ENCODE results near the gene BANK1.
"Not testable (repeated sequence)": the region's sequence is repeated elsewhere in the genome, so short reads cannot be mapped to it uniquely, and the experiment has no call there.

Gene BANK1

GRCh38 chr4:101888472-101888871 is 97.9 kb downstream of the BANK1 start:
- H3K4me3 ChIP-seq (ENCODE audit: low read length) = no peak overlapping the region
- H3K4me1 ChIP-seq (ENCODE audit: control insufficient read depth, insufficient read depth, low read length) = no peaks in the 10 kb centered on the region
- no peak overlapping the region for H3K4me2 ChIP-seq (ENCODE audit: low read length)
- no peak overlapping the region for H3K9ac ChIP-seq (ENCODE audit: low read depth, low read length)
- no peaks in the 10 kb centered on the region for H3K9me3 ChIP-seq (replicated peaks; ENCODE audit: low read length)
- H3K27me3 ChIP-seq (ENCODE audit: control insufficient read depth, insufficient read depth, low read length) = no peaks in the 10 kb centered on the region
- H3K36me3 ChIP-seq (ENCODE audit: insufficient read depth, low read length) = no peaks in the 10 kb centered on the region

GRCh38 chr4:101905527-101905926 is 115.0 kb downstream of the BANK1 start:
- H3K9ac ChIP-seq (ENCODE audit: low read depth, low read length); H3K4me2 ChIP-seq (ENCODE audit: low read length); H3K36me3 ChIP-seq (ENCODE audit: insufficient read depth, low read length); H3K9me3 ChIP-seq (replicated peaks; ENCODE audit: low read length); H3K4me1 ChIP-seq (ENCODE audit: control insufficient read depth, insufficient read depth, low read length); H3K4me3 ChIP-seq (ENCODE audit: low read length); H3K27me3 ChIP-seq (ENCODE audit: control insufficient read depth, insufficient read depth, low read length): not testable (repeated sequence)

GRCh38 chr4:101910786-101911373 is 120.3 kb downstream of the BANK1 start:
- H3K9me3 ChIP-seq (replicated peaks; ENCODE audit: low read length) = no peaks in the 10 kb centered on the region
- H3K4me1 ChIP-seq (ENCODE audit: control insufficient read depth, insufficient read depth, low read length) = no peaks in the 10 kb centered on the region
- no peaks in the 10 kb centered on the region for H3K36me3 ChIP-seq (ENCODE audit: insufficient read depth, low read length)
- H3K9ac ChIP-seq (ENCODE audit: low read depth, low read length) = no peak overlapping the region
- no peaks in the 10 kb centered on the region for H3K27me3 ChIP-seq (ENCODE audit: control insufficient read depth, insufficient read depth, low read length)
- no peak overlapping the region for H3K4me2 ChIP-seq (ENCODE audit: low read length)
- no peak overlapping the region for H3K4me3 ChIP-seq (ENCODE audit: low read length)

GRCh38 chr4:101911616-101912015 is 121.1 kb downstream of the BANK1 start:
- Histone ChIP-seq H3K4me3 (ENCODE audit: low read length) (no peak overlapping the region), H3K9ac (ENCODE audit: low read depth, low read length) (no peak overlapping the region), H3K4me2 (ENCODE audit: low read length) (no peak overlapping the region), H3K4me1 (ENCODE audit: control insufficient read depth, insufficient read depth, low read length) (no peaks in the 10 kb centered on the region), H3K27me3 (ENCODE audit: control insufficient read depth, insufficient read depth, low read length) (no peaks in the 10 kb centered on the region), H3K9me3 (replicated peaks; ENCODE audit: low read length) (no peaks in the 10 kb centered on the region), H3K36me3 (ENCODE audit: insufficient read depth, low read length) (no peaks in the 10 kb centered on the region)

GRCh38 chr4:101914761-101915160 is 124.2 kb downstream of the BANK1 start:
- no peak overlapping the region for H3K4me2 ChIP-seq (ENCODE audit: low read length)
- H3K4me3 ChIP-seq (ENCODE audit: low read length) = no peak overlapping the region
- no peaks in the 10 kb centered on the region for H3K9me3 ChIP-seq (replicated peaks; ENCODE audit: low read length)
- no peaks in the 10 kb centered on the region for H3K36me3 ChIP-seq (ENCODE audit: insufficient read depth, low read length)
- no peaks in the 10 kb centered on the region for H3K27me3 ChIP-seq (ENCODE audit: control insufficient read depth, insufficient read depth, low read length)
- H3K9ac ChIP-seq (ENCODE audit: low read depth, low read length) = no peak overlapping the region
- no peaks in the 10 kb centered on the region for H3K4me1 ChIP-seq (ENCODE audit: control insufficient read depth, insufficient read depth, low read length)

GRCh38 chr4:101919373-101919977 is 128.9 kb downstream of the BANK1 start:
- Histone ChIP-seq H3K4me1 (ENCODE audit: control insufficient read depth, insufficient read depth, low read length) (no peaks in the 10 kb centered on the region), H3K9ac (ENCODE audit: low read depth, low read length) (no peak overlapping the region), H3K27me3 (ENCODE audit: control insufficient read depth, insufficient read depth, low read length) (no peaks in the 10 kb centered on the region), H3K4me3 (ENCODE audit: low read length) (no peak overlapping the region), H3K36me3 (ENCODE audit: insufficient read depth, low read length) (no peaks in the 10 kb centered on the region), H3K9me3 (replicated peaks; ENCODE audit: low read length) (no peaks in the 10 kb centered on the region), H3K4me2 (ENCODE audit: low read length) (no peak overlapping the region)

- Histone ChIP-seq H3K9ac (ENCODE audit: low read depth, low read length) (no peak overlapping the region), H3K4me3 (ENCODE audit: low read length) (no peak overlapping the region), H3K4me1 (ENCODE audit: control insufficient read depth, insufficient read depth, low read length) (no peaks in the 10 kb centered on the region), H3K36me3 (ENCODE audit: insufficient read depth, low read length) (no peaks in the 10 kb centered on the region), H3K4me2 (ENCODE audit: low read length) (no peak overlapping the region), H3K27me3 (ENCODE audit: control insufficient read depth, insufficient read depth, low read length) (no peaks in the 10 kb centered on the region), H3K9me3 (replicated peaks; ENCODE audit: low read length) (no peaks in the 10 kb centered on the region)
Observed at GRCh38 chr4:101921370-101921769, 130.8 kb downstream of the BANK1 start.

GRCh38 chr4:101931619-101932018 is 141.1 kb downstream of the BANK1 start:
- Histone ChIP-seq H3K36me3 (ENCODE audit: insufficient read depth, low read length) (no peaks in the 10 kb centered on the region), H3K9ac (ENCODE audit: low read depth, low read length) (no peak overlapping the region), H3K9me3 (replicated peaks; ENCODE audit: low read length) (no peaks in the 10 kb centered on the region), H3K4me2 (ENCODE audit: low read length) (no peak overlapping the region), H3K4me1 (ENCODE audit: control insufficient read depth, insufficient read depth, low read length) (no peaks in the 10 kb centered on the region), H3K27me3 (ENCODE audit: control insufficient read depth, insufficient read depth, low read length) (no peaks in the 10 kb centered on the region), H3K4me3 (ENCODE audit: low read length) (no peak overlapping the region)

- Histone ChIP-seq H3K9me3 (replicated peaks; ENCODE audit: low read length) (no peaks in the 10 kb centered on the region), H3K4me3 (ENCODE audit: low read length) (no peak overlapping the region), H3K4me2 (ENCODE audit: low read length) (no peak overlapping the region)
Observed at GRCh38 chr4:101933855-101934254, 143.3 kb downstream of the BANK1 start.

GRCh38 chr4:101938836-101939235 is 148.3 kb downstream of the BANK1 start:
- Histone ChIP-seq H3K4me2 (ENCODE audit: low read length) (no peak overlapping the region), H3K4me3 (ENCODE audit: low read length) (no peak overlapping the region), H3K9ac (ENCODE audit: low read depth, low read length) (no peak overlapping the region), H3K4me1 (ENCODE audit: control insufficient read depth, insufficient read depth, low read length) (no peaks in the 10 kb centered on the region), H3K36me3 (ENCODE audit: insufficient read depth, low read length) (no peaks in the 10 kb centered on the region), H3K27me3 (ENCODE audit: control insufficient read depth, insufficient read depth, low read length) (no peaks in the 10 kb centered on the region), H3K9me3 (replicated peaks; ENCODE audit: low read length) (no peaks in the 10 kb centered on the region)

More at GRCh38 chr4:101933855-101934254, 143.3 kb downstream of the BANK1 start:
- H3K36me3 ChIP-seq (ENCODE audit: insufficient read depth, low read length) = no peaks in the 10 kb centered on the region
- H3K4me1 ChIP-seq (ENCODE audit: control insufficient read depth, insufficient read depth, low read length) = no peaks in the 10 kb centered on the region
- H3K27me3 ChIP-seq (ENCODE audit: control insufficient read depth, insufficient read depth, low read length) = no peaks in the 10 kb centered on the region
- no peak overlapping the region for H3K9ac ChIP-seq (ENCODE audit: low read depth, low read length)

- no peak overlapping the region for H3K4me3 ChIP-seq (ENCODE audit: low read length)
- H3K4me2 ChIP-seq (ENCODE audit: low read length) = no peak overlapping the region
- H3K9me3 ChIP-seq (replicated peaks; ENCODE audit: low read length) = no peaks in the 10 kb centered on the region
- H3K4me1 ChIP-seq (ENCODE audit: control insufficient read depth, insufficient read depth, low read length) = no peaks in the 10 kb centered on the region
- H3K9ac ChIP-seq (ENCODE audit: low read depth, low read length) = no peak overlapping the region
- H3K27me3 ChIP-seq (ENCODE audit: control insufficient read depth, insufficient read depth, low read length) = no peaks in the 10 kb centered on the region
- H3K36me3 ChIP-seq (ENCODE audit: insufficient read depth, low read length) = no peaks in the 10 kb centered on the region
Observed at GRCh38 chr4:101941816-101942358, 151.4 kb downstream of the BANK1 start.

GRCh38 chr4:101942891-101943290 is 152.4 kb downstream of the BANK1 start:
- H3K4me2 ChIP-seq (ENCODE audit: low read length) = no peak overlapping the region
- no peaks in the 10 kb centered on the region for H3K36me3 ChIP-seq (ENCODE audit: insufficient read depth, low read length)
- H3K27me3 ChIP-seq (ENCODE audit: control insufficient read depth, insufficient read depth, low read length) = no peaks in the 10 kb centered on the region
- no peaks in the 10 kb centered on the region for H3K4me1 ChIP-seq (ENCODE audit: control insufficient read depth, insufficient read depth, low read length)
- no peaks in the 10 kb centered on the region for H3K9me3 ChIP-seq (replicated peaks; ENCODE audit: low read length)
- H3K9ac ChIP-seq (ENCODE audit: low read depth, low read length) = no peak overlapping the region
- no peak overlapping the region for H3K4me3 ChIP-seq (ENCODE audit: low read length)
